ENCODE results near the gene BCAM. TPM values are rescaled to one million over a fixed set of nuclear protein-coding genes. Genes with fewer than 3 reads are reported as not detected.
A peak's percentile ranks its signal among the peaks of the same experiment; 100 is the strongest.

The BCAM gene
- total and polyA plus RNA-seq, 2 of the 4 experiments (the other 2 are of a cell fraction): 2.3 to 35.7 TPM

DNA sequence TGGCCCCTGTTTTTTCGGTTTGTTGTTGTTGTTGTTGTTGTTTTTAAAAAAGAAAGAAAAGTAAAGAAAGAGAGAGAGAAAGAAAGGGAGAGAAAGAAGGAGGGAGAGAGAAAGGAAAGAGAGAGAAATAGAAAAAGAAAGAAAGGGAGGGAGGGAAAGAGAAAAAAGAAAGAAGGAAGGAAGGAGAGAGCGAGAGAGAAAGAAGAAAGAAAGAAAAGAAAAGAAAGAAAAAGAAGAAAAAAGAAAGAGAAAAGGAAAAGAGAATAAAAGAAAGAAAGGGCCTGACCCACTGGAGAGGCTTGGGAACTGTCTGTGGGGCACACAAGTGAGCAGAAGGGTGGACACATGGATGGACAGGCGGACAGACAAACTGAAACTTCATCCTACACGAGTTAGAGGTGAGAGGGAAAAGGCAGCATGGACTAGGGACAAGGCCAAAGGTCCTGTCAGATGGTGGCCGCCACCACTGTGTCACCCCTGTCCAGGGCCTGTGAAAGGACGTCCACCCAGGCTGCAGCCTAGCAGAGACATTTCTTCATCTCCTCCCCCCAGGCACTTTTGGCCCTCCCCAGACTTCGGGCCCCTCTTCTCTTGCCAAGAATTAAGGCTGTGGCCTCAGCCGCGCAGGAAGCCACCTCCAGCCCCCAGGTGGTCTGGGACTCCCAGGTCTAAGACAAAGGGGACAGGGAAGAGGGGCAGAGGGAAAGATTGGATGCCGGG lies 9.1 kb upstream of the BCAM start:
- no peak overlapping the region for H2BK5ac ChIP-seq (ENCODE audit: low read depth, low read length, poor library complexity, severe bottlenecking)
- no peak overlapping the region for H3K14ac ChIP-seq (replicated peaks; ENCODE audit: low read depth, low read length)
- no peak overlapping the region for H2AFZ ChIP-seq (replicated peaks; ENCODE audit: low read length, poor library complexity)
- H3K36me3 ChIP-seq (ENCODE audit: control insufficient read depth, insufficient read depth, low read length): no peaks in the 10 kb centered on the region
- ChIA-PET POLR2A (ENCODE audit: unreplicated experiment) (no interaction called here), CTCF (no interaction called here)
- no peak overlapping the region for H3K18ac ChIP-seq (ENCODE audit: low read depth, low read length)
- no peak overlapping the region for H3K9ac ChIP-seq (ENCODE audit: low read depth, low read length)
- H2AK9ac ChIP-seq (replicated peaks; ENCODE audit: low read depth, low read length, poor library complexity): peak overlapping the region; percentile 83
- H3K4me3 ChIP-seq (ENCODE audit: insufficient read depth, low read depth, low read length): no peak overlapping the region
- no peak overlapping the region for H3K27ac ChIP-seq (ENCODE audit: insufficient read depth, low read length)
- H3K79me1 ChIP-seq (ENCODE audit: low read depth in 1 of 2, low read length in 2 of 2): no peaks in the 10 kb centered on the region
- ATAC-seq (ENCODE audit: low read depth): no peak; the same call in 1 of the 2 replicates
- no peak overlapping the region for H4K91ac ChIP-seq (ENCODE audit: insufficient read depth, low read depth, low read length)
- BruUV-seq (replicated peaks): no TSS peak
- no peak overlapping the region for H3K23ac ChIP-seq (ENCODE audit: low read depth, low read length)
- 0 out of 2 replicates have a peak overlapping the region, but pooled peaks have one; percentile 46 for H2BK120ac ChIP-seq (ENCODE audit: low read depth, low read length)
- H2BK20ac ChIP-seq (ENCODE audit: low read depth, low read length): peak overlapping the region; percentile 79; the same call in 1 of the 2 replicates
- 0 out of 4 replicates have a peak overlapping the region, but pooled peaks of 1 of the 2 experiments have one; percentile 28 for H4K8ac ChIP-seq (ENCODE audit: low read depth in 2 of 2, low read length in 2 of 2)
- H2AK5ac ChIP-seq (ENCODE audit: low read depth, low read length): peak overlapping the region; percentile 93
- H3K9me1 ChIP-seq (ENCODE audit: insufficient read depth, low read length): no peaks in the 10 kb centered on the region
- H3K4me2 ChIP-seq (ENCODE audit: low read depth, low read length): no peak overlapping the region
- no peak overlapping the region for H3K4ac ChIP-seq (ENCODE audit: low read depth, low read length)
- H2BK15ac ChIP-seq (ENCODE audit: low read depth, low read length): no peak overlapping the region
- WGBS, 2 experiments (ENCODE audit: extremely low coverage in 2 of 2, insufficient read length in 1 of 2): 79% methylated on average over 2 of the region's 10 CpGs; no CpG with 5 or more reads in 1 of the 2 experiments
- H3K9me3 ChIP-seq (ENCODE audit: control insufficient read depth, insufficient read depth, low read length): peaks cover 6% of the 10 kb centered on the region
- H3K56ac ChIP-seq (ENCODE audit: extremely low read depth, insufficient read depth, low read length): no peak overlapping the region
- no peak overlapping the region for H4K5ac ChIP-seq (ENCODE audit: low read depth, low read length)
- intact Hi-C loops (cut with micrococcal nuclease): loop anchor here (1.0 kb wide), 1 partner anchor 45 kb away; no protein-coding TSS in a partner anchor
- peaks cover 4% of the 10 kb centered on the region for H3K4me1 ChIP-seq (ENCODE audit: control insufficient read depth, insufficient read depth, low read length)
- TF ChIP-seq RCOR1 (IDR thresholded peaks at IDR 0.05; ENCODE audit: insufficient replicate concordance, low read length): no peak
- TF ChIP-seq, protein P1, sequence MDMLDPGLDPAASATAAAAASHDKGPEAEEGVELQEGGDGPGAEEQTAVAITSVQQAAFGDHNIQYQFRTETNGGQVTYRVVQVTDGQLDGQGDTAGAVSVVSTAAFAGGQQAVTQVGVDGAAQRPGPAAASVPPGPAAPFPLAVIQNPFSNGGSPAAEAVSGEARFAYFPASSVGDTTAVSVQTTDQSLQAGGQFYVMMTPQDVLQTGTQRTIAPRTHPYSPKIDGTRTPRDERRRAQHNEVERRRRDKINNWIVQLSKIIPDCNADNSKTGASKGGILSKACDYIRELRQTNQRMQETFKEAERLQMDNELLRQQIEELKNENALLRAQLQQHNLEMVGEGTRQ (IDR thresholded peaks at IDR 0.05; ENCODE audit: low read depth, low read length): no peak
- no peak for TF ChIP-seq MAFK (IDR thresholded peaks at IDR 0.05; ENCODE audit: low read depth, low read length)
- TF ChIP-seq SMC3 (IDR thresholded peaks at IDR 0.05; ENCODE audit: low read depth, low read length): no peak
- no peak for TF ChIP-seq MXI1 (IDR thresholded peaks at IDR 0.05; ENCODE audit: borderline replicate concordance, low read depth, low read length)
- no peak for TF ChIP-seq CEBPB (IDR thresholded peaks at IDR 0.05; ENCODE audit: low read depth, low read length)
- TF ChIP-seq MAZ (IDR thresholded peaks at IDR 0.05; ENCODE audit: borderline replicate concordance, low read depth, low read length): no peak
- no peak for TF ChIP-seq POLR2A (IDR thresholded peaks at IDR 0.05; ENCODE audit: low read depth, low read length)
- no peak for TF ChIP-seq FOS (IDR thresholded peaks at IDR 0.05; ENCODE audit: low read depth, low read length)
- no peak for TF ChIP-seq NFE2L2 (IDR thresholded peaks at IDR 0.05; ENCODE audit: low read depth, low read length)
- DNase-seq: no peak
- no peaks in the 10 kb centered on the region for H4K20me1 ChIP-seq (ENCODE audit: insufficient read depth, low read length)
- H3K27me3 ChIP-seq (ENCODE audit: control insufficient read depth, insufficient read depth, low read length): peaks cover 5% of the 10 kb centered on the region; the same call in 1 of the 2 replicates
- dilution Hi-C loops (cut with HindIII; ENCODE audit: low sequenced_read_pairs, unreplicated experiment): no loop called here
- in situ Hi-C loops (cut with MboI; ENCODE audit: low sequenced_read_pairs): loop anchor here (25.0 kb wide), 1 partner anchor 237 kb away; no protein-coding TSS in a partner anchor
